ENCODE measurements around the gene DNASE1L2. TPM values are rescaled to one million over a fixed set of nuclear protein-coding genes. Genes with fewer than 3 reads are reported as not detected.

The DNASE1L2 gene
- total and polyA plus RNA-seq, 2 of the 8 experiments (the other 6 are each of a cell fraction or from before 2014, with no cell fraction given): 0.35 to 0.97 TPM

GRCh38 chr16:2187212-2187611 is 49.0 kb upstream of the DNASE1L2 start (continued):
- no peak for TF ChIP-seq ATF3 (IDR thresholded peaks at IDR 0.05; ENCODE audit: insufficient read depth, low read depth, low read length)
- no peak for TF ChIP-seq MAFK (IDR thresholded peaks at IDR 0.05; ENCODE audit: low read depth, low read length)
- TF ChIP-seq TAF1 (IDR thresholded peaks at IDR 0.05; ENCODE audit: low read depth, low read length): no peak
- no peak for TF ChIP-seq SP1 (IDR thresholded peaks at IDR 0.05; ENCODE audit: low read depth, low read length)

Measured in H1 (cell line).